ENCODE results near the gene WDR74. TPM values are rescaled to one million over a fixed set of nuclear protein-coding genes. Genes with fewer than 3 reads are reported as not detected.
"Not testable (repeated sequence)": the region's sequence is repeated elsewhere in the genome, so short reads cannot be mapped to it uniquely, and the experiment has no call there.

The WDR74 gene
- total RNA-seq, 1 experiment from 2014 or later, result 110 TPM

DNA sequence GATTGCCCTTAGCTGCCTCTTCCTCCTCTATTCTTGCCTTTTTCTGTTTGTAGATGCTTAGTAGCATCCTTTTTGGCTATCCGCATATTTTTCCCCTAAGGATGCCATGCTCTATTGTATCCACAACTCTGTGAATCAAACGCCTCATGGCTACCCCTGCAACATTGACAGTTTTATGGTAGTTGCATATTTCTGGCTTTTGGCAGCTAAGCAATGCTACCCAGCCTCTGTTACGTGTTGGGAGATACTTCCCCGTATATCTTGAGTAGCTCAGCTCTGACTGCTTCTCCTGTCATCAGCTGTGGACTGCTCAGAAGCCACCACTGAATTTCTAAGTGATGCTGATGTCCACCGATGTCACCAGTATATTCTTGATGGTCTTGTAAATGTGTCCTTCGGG lies 26.2 kb upstream of the WDR74 start:
- TF ChIP-seq NFATC4 (CRISPR knock-in tag; IDR thresholded peaks at IDR 0.05), result no peak
- TF ChIP-seq, protein P1, sequence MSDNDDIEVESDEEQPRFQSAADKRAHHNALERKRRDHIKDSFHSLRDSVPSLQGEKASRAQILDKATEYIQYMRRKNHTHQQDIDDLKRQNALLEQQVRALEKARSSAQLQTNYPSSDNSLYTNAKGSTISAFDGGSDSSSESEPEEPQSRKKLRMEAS (CRISPR knock-in tag; IDR thresholded peaks at IDR 0.05), result no peak
- TF ChIP-seq, protein P2, sequence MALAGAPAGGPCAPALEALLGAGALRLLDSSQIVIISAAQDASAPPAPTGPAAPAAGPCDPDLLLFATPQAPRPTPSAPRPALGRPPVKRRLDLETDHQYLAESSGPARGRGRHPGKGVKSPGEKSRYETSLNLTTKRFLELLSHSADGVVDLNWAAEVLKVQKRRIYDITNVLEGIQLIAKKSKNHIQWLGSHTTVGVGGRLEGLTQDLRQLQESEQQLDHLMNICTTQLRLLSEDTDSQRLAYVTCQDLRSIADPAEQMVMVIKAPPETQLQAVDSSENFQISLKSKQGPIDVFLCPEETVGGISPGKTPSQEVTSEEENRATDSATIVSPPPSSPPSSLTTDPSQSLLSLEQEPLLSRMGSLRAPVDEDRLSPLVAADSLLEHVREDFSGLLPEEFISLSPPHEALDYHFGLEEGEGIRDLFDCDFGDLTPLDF (CRISPR knock-in tag; IDR thresholded peaks at IDR 0.05), result no peak
- no peak for TF ChIP-seq ELF4 (CRISPR knock-in tag; IDR thresholded peaks at IDR 0.05; ENCODE audit: low read depth)
- Mint-ChIP-seq H3K4me1 (peaks cover 31% of the 10 kb centered on the region), H3K27ac (peak overlapping the region; percentile 53), H3K36me3 (peaks cover 35% of the 10 kb centered on the region), H3K9me3 (no peaks in the 10 kb centered on the region), H3K4me3 (no peak overlapping the region), H3K27me3 (ENCODE audit: low read depth) (no peaks in the 10 kb centered on the region)
- ChIA-PET CTCF (interaction anchor here (0.6 to 1.0 kb wide), 3 partner anchors 78 to 79 kb away, joined by 3 read pairs; no protein-coding TSS in a partner anchor), POLR2A (interaction anchor here (0.6 kb wide), 3 partner anchors 14 to 106 kb away, joined by 3 to 6 read pairs (median 5); no protein-coding TSS in a partner anchor)
- ATAC-seq (no peak), DNase-seq (ENCODE audit: low spot score) (no peak)

GRCh38 chr11:62863687-62864335 lies 24.4 kb upstream of the WDR74 start:
- Mint-ChIP-seq H3K36me3 (peaks cover 41% of the 10 kb centered on the region), H3K27ac (peak overlapping the region; percentile 65), H3K27me3 (ENCODE audit: low read depth) (no peaks in the 10 kb centered on the region), H3K4me1 (peaks cover 46% of the 10 kb centered on the region), H3K4me3 (no peak overlapping the region), H3K9me3 (no peaks in the 10 kb centered on the region)
- CTCF ChIA-PET, result interaction anchor here (3.2 kb wide), 1 partner anchor 76 kb away, joined by 17 read pairs; the partner anchor contains the start of gene TMEM179B
- ATAC-seq, result no peak
- no peak for DNase-seq (ENCODE audit: low spot score)
- POLR2A ChIA-PET, result interaction anchor here (0.5 kb wide), 1 partner anchor 445 kb away, joined by 3 read pairs; no protein-coding TSS in a partner anchor
- TF ChIP-seq, protein P3, sequence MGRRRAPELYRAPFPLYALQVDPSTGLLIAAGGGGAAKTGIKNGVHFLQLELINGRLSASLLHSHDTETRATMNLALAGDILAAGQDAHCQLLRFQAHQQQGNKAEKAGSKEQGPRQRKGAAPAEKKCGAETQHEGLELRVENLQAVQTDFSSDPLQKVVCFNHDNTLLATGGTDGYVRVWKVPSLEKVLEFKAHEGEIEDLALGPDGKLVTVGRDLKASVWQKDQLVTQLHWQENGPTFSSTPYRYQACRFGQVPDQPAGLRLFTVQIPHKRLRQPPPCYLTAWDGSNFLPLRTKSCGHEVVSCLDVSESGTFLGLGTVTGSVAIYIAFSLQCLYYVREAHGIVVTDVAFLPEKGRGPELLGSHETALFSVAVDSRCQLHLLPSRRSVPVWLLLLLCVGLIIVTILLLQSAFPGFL (CRISPR knock-in tag; IDR thresholded peaks at IDR 0.05; ENCODE audit: borderline replicate concordance), result no peak
- TF ChIP-seq ZNF425 (CRISPR knock-in tag; conservative IDR thresholded peaks at IDR 0.05), result no peak
- no peak for TF ChIP-seq HMGXB4 (CRISPR knock-in tag; IDR thresholded peaks at IDR 0.05)
- no peak for TF ChIP-seq ZBTB43 (CRISPR knock-in tag; IDR thresholded peaks at IDR 0.05)
- TF ChIP-seq TP53 (CRISPR knock-in tag; IDR thresholded peaks at IDR 0.05), result no peak
- no peak for TF ChIP-seq KAT7 (CRISPR knock-in tag; IDR thresholded peaks at IDR 0.05; ENCODE audit: borderline replicate concordance)
- no peak for TF ChIP-seq HMGA2 (CRISPR knock-in tag; IDR thresholded peaks at IDR 0.05)

DNA sequence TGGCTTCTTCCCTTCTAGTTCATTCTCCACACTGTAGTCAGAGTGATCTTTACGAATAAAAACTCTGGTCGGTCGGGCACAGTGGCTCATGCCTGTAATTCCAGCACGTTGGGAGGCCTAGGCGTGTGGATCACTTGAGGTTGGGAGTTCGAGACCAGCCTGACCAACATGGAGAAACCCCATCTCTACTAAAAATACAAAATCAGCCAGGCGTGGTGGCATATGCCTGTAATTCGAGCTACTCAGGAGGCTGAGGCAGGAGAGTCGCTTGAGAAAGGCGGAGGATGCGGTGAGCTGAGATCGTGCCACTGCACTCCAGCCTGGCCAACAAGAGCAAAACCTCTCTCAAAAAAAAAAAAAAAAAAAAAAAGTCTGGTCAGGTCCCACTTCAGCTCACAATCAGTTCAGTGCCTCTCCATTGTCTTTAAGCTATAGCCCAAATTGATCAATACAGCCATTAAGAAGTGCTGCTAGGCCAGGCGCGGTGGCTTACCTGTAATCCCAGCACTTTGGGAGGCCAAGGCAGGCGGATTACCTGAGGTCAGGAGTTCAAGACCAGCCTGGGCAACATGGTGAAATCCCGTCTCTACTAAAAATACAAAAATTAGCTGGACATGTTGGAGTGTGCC lies 22.3 kb upstream of the WDR74 start:
- H3K27me3 Mint-ChIP-seq (ENCODE audit: low read depth); DNase-seq (ENCODE audit: low spot score); H3K9me3 Mint-ChIP-seq: not testable (repeated sequence)
- H3K36me3 Mint-ChIP-seq, result peaks cover 39% of the 10 kb centered on the region
- peak overlapping the region; percentile 96 for H3K27ac Mint-ChIP-seq
- peak; percentile 9 for ATAC-seq
- peak overlapping the region; percentile 20 for H3K4me3 Mint-ChIP-seq
- POLR2A ChIA-PET, result interaction anchor here (0.7 to 2.1 kb wide), 10 partner anchors 10 to 240 kb away, joined by 3 to 13 read pairs (median 5); partner anchors contain the start of genes B3GAT3, POLR2G, TEX54 and TMEM179B
- peaks cover 62% of the 10 kb centered on the region for H3K4me1 Mint-ChIP-seq
- CTCF ChIA-PET, result interaction anchor here (0.6 to 3.2 kb wide), 19 partner anchors 8 to 1364 kb away, joined by 3 to 17 read pairs (median 4); partner anchors contain the start of genes HNRNPUL2, NXF1, SLC3A2 and TMEM179B

Data from WTC11 (cell line).